NK-92 treated with Interleukin-12 subunit alpha and Interleukin-12 subunit beta, amount 100 ng/mL, for 24 hours (cell line): ENCODE measurements around the gene THOC1.
A peak's percentile ranks its signal among the peaks of the same experiment; 100 is the strongest.
"Not testable (repeated sequence)": the region's sequence is repeated elsewhere in the genome, so short reads cannot be mapped to it uniquely, and the experiment has no call there.

Experiments used
- DNase-seq: peaks from one replicate; lab custom pipeline; 2025; lab: John Stamatoyannopoulos, UW

Gene THOC1

GRCh38 chr18:267688-268552 lies at the start of gene THOC1:
Gene THOC1 (minus strand): TSS chr18:268047. CDS start chr18:268019, 28 bp downstream.
- DNase-seq = peak; percentile 76

- DNase-seq = no peak
Measured at GRCh38 chr18:317618-318017, 49.8 kb upstream of the THOC1 start.

GRCh38 chr18:316393-316792 lies 48.5 kb upstream of the THOC1 start:
- DNase-seq = no peak

- no peak for DNase-seq
Measured at GRCh38 chr18:313931-314330, 46.1 kb upstream of the THOC1 start.

GRCh38 chr18:312415-312814 lies 44.6 kb upstream of the THOC1 start:
- DNase-seq = no peak

- DNase-seq = no peak
Measured at GRCh38 chr18:310042-310441, 42.2 kb upstream of the THOC1 start.

- DNase-seq = not testable (repeated sequence)
Measured at GRCh38 chr18:308086-308485, 40.2 kb upstream of the THOC1 start.

- no peak for DNase-seq
Measured at GRCh38 chr18:306608-307255, 38.9 kb upstream of the THOC1 start.

GRCh38 chr18:305003-305501 lies 37.2 kb upstream of the THOC1 start:
- DNase-seq = no peak

- no peak for DNase-seq
Measured at GRCh38 chr18:303607-304006, 35.8 kb upstream of the THOC1 start.

- DNase-seq = no peak
Measured at GRCh38 chr18:303011-303410, 35.2 kb upstream of the THOC1 start.

- no peak for DNase-seq
Measured at GRCh38 chr18:302097-302496, 34.2 kb upstream of the THOC1 start.

GRCh38 chr18:297936-298335 lies 30.1 kb upstream of the THOC1 start:
- no peak for DNase-seq

- DNase-seq = no peak
Measured at GRCh38 chr18:295756-296490, 28.1 kb upstream of the THOC1 start.

- DNase-seq = no peak
Measured at GRCh38 chr18:294566-294965, 26.7 kb upstream of the THOC1 start.

GRCh38 chr18:293536-293935 lies 25.7 kb upstream of the THOC1 start:
- DNase-seq = no peak

- no peak for DNase-seq
Measured at GRCh38 chr18:292271-292670, 24.4 kb upstream of the THOC1 start.

- DNase-seq = not testable (repeated sequence)
Measured at GRCh38 chr18:289970-290369, 22.1 kb upstream of the THOC1 start.

- DNase-seq = no peak
Measured at GRCh38 chr18:289026-289425, 21.2 kb upstream of the THOC1 start.

GRCh38 chr18:286515-287310 lies 18.9 kb upstream of the THOC1 start:
- no peak for DNase-seq

- no peak for DNase-seq
Measured at GRCh38 chr18:285817-286216, 18.0 kb upstream of the THOC1 start.

GRCh38 chr18:275486-275885 lies 7.6 kb upstream of the THOC1 start:
- DNase-seq = no peak
